Measurements from ENCODE around the gene FCN1.

The FCN1 gene

DNA sequence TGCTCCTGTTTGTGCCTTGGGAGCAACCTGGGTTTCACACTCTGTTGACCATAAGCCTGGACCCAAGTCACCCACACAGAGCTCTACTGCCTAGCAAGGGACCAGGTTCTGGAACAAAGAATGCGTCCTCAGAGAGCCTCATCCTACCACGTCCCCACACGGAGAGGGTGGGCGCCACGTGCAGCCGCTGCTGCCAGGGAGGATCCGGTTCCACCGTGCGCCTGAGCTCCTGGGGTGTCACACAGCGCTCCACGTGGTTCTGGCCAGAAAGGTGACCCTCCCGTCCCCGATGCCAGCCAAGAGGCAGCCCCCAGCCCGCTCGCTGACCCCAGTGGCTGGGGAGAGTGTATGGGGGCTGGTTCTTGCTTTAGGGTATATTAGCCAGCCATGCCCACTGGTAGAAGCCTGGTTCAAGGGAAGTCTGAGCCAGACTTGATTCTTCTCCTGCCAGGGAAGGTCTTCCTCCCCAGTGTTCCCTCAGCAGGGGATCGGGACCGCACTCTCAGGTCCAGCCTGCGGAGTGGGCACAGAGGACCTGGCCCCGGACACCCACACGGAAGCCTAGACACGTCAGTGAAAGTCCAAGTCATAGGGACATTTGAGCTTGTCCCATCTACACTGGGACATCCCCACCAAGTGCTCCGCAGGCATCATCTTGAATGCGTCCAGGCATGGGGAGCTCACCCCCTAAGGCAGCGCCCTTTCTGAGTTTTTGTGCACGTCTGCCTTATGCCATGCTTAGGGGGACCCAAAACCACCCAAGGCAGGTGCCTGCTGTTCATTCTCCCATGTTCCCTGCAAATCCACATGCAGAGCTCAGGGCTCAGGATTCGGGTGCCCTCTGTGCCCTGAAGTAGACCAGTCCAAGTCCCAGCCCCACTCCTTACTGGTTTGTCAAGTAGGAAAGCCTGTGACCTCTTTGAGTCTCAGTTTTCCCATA is 2.4 kb downstream of the FCN1 start:
- no peak for DNase-seq (ENCODE audit: extremely low read depth in 1 of 2, low read depth in 1 of 2)

DNA sequence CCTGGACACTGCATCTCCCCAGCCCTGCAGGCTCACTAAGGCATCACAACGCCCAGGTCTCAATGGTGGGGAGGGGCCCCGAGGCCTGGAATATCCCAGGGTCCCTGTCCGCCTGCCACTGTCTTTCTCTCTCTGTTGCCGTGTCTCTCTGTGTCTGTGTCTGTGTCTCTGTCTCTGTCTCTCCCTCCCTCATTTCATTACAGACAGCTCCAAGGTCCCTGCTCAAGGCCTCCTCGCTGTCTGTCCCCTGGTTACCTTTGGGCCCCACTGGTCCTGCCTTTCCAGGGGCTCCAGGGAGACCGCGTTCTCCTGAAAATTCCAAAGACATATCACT is 3.2 kb downstream of the FCN1 start:
- no peak for DNase-seq (ENCODE audit: extremely low read depth in 1 of 2, low read depth in 1 of 2)

DNA sequence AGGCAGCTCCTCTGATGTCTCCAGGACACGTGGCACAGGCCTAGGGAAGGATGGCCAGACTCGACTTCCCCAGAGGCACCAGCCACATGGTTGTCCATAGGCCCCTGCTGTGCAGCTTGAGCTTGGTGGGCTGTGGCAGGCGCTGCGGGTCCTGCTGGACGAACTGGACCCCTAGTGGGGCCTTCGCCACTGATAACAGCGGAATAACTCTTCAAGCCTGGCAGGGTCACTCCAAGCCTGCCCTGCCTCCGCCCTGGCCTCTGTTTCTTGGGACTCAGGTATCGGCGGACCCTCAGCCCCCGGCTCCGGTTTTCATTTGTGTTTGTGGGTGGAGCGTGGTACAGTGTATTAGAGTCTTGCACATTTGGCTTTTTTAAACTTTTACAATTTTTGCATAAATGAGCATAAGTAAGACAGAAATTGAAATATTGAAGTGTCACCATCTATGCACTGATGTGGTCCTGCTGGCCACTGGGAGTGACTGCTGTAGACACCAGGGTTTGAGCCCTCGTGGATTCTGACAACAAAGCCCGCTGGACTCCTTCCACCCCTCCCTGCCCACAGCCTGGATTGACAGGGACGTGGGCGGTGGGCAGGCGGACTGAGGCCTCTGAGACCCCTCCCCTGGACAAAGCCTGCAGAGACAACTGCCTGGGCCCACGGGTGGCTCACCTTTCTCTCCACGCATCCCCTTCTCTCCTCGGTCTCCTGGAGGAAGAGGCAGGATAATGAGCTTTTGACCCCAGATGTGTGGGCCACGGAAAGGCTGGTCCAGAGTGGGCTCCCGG is 3.8 kb downstream of the FCN1 start:
- DNase-seq (ENCODE audit: extremely low read depth in 1 of 2, low read depth in 1 of 2) = no peak

DNA sequence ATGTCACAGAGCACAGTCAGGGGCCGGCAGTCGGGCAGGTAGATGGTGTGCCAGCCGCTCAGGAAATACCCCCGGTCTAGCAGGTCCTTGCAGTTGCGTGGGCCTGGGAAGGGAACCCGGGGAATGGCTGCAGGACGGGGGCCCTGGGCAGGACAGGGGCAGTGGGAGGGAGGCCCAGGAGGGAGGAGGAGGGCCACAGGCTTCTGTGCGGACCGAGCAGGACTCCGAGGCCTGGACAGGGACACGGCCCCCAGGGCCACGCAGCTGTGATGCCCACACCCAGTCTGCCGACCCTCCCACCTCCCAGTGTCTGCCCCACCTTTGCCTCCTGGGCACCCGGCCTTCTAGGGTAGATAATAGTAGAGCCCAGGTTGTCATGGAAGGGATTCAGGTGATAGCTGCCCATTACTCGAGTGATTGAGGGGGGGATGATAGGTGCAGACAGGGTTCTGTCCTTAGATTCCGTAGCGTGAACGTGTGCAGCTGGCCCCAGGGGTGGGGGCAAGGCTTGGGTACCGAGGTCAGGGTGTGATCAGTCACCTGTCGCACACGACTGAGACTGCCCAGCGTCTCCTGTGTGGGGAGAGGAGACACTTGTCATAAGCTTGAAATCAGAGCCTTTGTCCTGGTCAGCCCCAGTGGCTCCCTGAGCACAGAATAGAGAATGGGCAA is 4.5 kb downstream of the FCN1 start:
- DNase-seq (ENCODE audit: extremely low read depth in 1 of 2, low read depth in 1 of 2) = no peak

DNA sequence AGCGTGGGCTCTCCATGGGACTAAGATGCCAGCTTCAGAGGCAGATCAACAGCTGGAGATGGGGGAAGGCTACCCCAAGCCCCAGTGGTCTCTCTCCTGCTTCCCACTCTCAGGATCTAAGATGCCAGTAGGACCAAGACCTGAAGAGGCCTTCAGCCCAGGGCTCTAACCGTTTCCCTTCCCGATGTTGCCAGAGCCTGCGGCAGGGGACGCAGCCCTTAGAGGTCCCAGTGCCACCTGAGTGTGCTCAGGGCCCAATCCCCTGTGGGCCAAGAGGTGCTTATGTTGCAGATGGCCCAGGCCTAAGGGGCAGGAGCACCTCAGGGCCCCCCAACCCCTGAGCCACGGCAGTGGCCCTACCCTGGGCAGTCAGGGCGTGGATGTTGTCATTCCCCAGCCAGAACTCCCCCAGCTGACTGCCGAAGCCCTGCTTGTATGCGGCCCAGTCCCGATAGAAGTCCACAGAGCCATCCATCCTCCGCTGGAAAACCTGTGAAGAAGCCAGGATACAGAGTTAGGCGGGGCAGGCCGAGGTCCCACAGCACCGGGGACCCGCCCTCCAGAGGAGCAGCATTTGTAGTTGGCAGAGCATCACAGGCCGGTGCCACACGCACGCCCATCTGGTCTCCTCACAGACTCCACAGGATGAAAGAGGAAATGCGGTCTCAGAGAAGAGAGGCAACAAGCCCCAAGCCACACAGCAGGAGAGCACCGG is 5.4 kb downstream of the FCN1 start:
- DNase-seq (ENCODE audit: extremely low read depth in 1 of 2, low read depth in 1 of 2) = no peak

- no peak for DNase-seq (ENCODE audit: extremely low read depth in 1 of 2, low read depth in 1 of 2)
These were observed 7.9 kb downstream of the FCN1 start for GRCh38 chr9:134909511-134910481.

GRCh38 chr9:134908524-134909309 is 9.0 kb downstream of the FCN1 start:
- no peak for DNase-seq (ENCODE audit: extremely low read depth in 1 of 2, low read depth in 1 of 2)

DNA sequence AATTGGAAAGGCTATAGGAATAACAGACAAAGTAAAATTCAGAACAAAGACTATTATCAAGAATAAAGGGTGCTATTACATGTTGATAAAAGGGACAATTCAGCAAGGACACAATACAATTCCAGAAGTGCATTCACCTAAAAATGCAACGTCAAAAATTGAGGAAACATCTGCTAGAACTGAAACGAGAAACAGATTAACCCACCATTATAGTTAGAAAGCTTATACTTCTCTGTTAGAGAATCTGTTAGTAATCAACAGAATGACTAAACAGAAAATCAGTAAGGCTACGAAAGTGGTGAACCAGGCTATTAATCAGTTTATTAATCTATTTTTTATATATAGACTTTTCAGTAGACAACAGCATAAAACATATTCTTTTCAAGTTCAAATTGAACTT is 14.8 kb downstream of the FCN1 start:
- no peak for DNase-seq (ENCODE audit: extremely low read depth in 1 of 2, low read depth in 1 of 2)

DNA sequence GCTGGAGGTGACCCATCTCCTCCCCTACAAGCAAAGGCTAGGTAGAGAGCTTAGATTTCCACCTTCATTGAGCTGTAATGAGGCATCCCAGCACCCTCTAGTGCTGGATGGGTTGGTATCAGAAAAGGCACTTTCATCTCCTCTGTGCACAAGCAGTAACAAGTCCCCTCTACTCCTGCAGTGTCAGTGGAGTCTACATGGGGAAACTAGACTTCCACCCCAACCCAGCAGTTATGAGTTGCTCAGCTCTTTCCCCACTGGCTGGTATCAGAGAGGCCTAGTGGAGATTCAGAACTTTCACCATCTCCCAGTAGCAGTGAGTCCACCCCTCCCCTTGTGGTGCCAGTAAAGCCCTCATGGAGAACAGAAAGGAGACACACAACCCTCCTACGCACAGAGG is 17.9 kb downstream of the FCN1 start:
- DNase-seq (ENCODE audit: extremely low read depth in 1 of 2, low read depth in 1 of 2) = no peak

- no peak for DNase-seq (ENCODE audit: extremely low read depth in 1 of 2, low read depth in 1 of 2)
These were observed 18.5 kb downstream of the FCN1 start for GRCh38 chr9:134899168-134899567.

DNA sequence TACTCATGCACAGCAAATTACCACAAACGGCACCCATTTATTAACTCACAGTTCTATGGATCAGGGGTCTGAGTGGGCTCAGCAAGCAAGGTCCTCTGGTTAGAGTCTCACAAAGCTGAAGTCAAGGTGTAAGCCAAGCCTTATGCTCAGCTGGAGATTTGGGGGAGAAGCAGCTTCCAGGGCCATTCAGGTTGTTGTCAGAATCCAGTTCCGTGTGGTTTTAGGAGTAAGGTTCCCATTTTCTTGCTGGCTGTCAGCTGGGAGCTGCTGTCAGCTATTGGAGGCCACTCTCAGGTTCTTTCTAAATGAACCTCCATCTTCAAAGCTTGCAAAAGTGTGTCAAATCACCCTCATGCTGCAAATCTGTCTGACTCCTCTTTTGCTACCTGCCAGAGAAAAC is 19.4 kb downstream of the FCN1 start:
- no peak for DNase-seq (ENCODE audit: extremely low read depth in 1 of 2, low read depth in 1 of 2)

GRCh38 chr9:134897584-134898170 is 20.0 kb downstream of the FCN1 start:
- DNase-seq (ENCODE audit: extremely low read depth in 1 of 2, low read depth in 1 of 2) = no peak

DNA sequence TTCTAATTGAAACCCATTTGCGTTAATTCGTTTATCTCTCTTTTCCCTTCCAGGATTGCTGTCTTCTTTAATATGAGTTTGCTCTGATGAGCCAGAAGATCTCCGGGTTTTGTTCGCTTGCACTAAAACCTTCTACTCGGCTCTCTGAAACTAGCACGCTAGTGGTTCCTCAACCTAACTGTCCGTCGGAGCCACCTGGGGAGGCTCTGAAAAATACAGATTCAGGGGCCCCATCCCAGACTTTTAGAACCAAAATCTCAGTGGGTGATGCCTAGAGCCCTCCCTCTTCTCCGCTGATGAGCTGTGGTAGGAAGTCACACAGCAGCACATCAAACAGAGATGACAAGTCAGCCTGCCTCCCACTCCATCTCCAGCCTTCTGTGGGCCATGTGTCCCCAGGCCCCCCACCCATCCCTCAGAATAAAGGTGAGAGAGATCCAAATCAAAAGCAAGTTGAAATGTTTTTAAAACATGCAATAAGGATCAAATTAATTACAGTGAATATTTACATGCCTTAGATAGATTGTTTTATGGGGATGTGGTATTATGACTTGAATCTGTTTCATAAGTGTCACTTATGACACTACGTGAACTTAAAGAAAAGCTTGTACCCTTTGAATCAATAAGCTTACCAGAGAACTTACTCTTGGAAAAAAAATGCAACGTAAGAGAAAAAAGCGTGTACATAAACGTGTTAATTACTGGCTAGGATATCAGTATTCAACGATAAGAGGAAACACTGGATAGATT is 20.7 kb downstream of the FCN1 start:
- no peak for DNase-seq (ENCODE audit: extremely low read depth in 1 of 2, low read depth in 1 of 2)

GRCh38 chr9:134895908-134896833 is 21.5 kb downstream of the FCN1 start:
- DNase-seq (ENCODE audit: extremely low read depth in 1 of 2, low read depth in 1 of 2) = no peak

DNA sequence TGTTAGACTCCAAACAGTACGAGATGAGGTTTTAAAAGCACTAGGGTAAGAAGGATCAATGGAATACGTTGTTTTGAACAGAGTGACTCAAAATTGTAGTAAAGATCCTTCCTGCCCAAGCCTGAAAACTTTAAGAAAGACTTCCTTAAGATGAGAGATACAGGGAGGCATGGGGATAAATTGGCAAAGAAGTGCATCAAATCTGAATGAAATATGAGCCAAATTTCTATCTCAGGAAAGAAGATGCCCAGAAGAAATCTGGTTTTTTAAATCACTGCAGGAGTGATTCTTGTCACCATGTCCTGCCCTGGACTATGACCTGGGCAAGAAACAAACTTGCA is 22.2 kb downstream of the FCN1 start:
- no peak for DNase-seq (ENCODE audit: extremely low read depth in 1 of 2, low read depth in 1 of 2)

- DNase-seq (ENCODE audit: extremely low read depth in 1 of 2, low read depth in 1 of 2) = no peak
These were observed 22.6 kb downstream of the FCN1 start for GRCh38 chr9:134895097-134895496.
